ENCODE results near the gene LPCAT1.

The LPCAT1 gene

DNA sequence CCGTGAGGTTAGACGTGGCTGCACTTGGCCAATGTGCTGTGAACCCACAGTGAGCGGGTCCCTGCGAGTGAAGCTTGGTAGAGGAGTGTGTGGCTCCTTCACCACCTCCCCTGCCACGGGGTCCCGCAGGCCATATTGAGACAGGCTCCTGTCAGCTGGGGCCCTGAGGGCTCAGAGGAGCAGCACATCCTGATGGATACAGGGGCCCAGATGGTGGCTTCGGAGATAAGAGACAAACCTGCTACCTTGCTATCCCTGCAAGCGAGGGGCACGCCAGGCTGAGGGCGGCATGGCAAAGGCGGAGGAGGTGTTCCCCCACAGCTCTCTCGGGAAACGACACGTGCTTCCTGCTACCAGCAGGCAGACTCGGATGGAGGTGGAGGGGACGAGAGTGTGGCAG, 111.6 kb downstream of the LPCAT1 start:
- no peak for DNase-seq (ENCODE audit: low read depth in 2 of 2)

Data from stimulated activated CD8-positive, alpha-beta memory T cell treated with anti-CD3 and anti-CD28 coated beads, Interleukin-7, amount 100 ng/mL, for 1 hour (primary cell).